GM18498 (cell line): ENCODE data around the gene SPDYE9.
A peak's percentile ranks its signal among the peaks of the same experiment; 100 is the strongest.
"Not testable (repeated sequence)": the region's sequence is repeated elsewhere in the genome, so short reads cannot be mapped to it uniquely, and the experiment has no call there.

ENCODE experiments used
- ATAC-seq: cut with Tn5 transposase; IDR thresholded peaks from one replicate; pipeline ENCODE4 v1.9.1; 2021; ENCODE audit warnings: mild to moderate bottlenecking, moderate library complexity; ENCODE audit not compliant: unreplicated experiment

The SPDYE9 gene

GRCh38 chr7:73085938-73086337 lies at the start of gene SPDYE9:
TSS of gene SPDYE9 (minus strand) at chr7:73086038. CDS start at chr7:73084238, 1,800 bp downstream.
- not testable (repeated sequence) for ATAC-seq

GRCh38 chr7:73134866-73135265 lies 49.0 kb upstream of the SPDYE9 start:
- not testable (repeated sequence) for ATAC-seq

DNA sequence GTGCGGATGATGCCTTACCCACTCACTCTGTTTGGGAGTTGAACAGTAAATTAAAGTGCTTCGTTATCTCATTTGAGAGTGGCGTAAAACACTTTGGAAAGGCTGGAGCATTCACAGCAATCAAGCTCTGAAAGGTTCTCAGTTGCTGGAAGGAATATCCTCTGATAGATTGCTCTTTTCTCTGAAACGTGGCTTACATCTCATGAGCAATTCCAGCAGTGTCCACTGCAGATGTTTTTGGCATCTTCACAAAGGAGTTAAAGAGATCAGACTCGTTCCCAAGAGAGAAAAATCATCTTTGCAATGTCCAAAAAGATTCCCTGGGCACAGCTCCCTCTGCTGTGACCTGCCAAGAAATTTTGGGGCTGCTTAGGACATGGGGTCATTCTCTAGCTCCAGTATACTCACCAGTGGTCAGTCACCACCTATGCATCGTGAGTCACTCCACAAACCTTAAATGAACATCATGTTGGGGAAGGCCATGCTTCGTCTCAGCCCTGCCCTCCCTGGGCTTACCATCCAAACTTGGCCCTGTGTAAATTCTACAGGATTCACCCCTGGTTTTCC lies 46.9 kb upstream of the SPDYE9 start:
- not testable (repeated sequence) for ATAC-seq

DNA sequence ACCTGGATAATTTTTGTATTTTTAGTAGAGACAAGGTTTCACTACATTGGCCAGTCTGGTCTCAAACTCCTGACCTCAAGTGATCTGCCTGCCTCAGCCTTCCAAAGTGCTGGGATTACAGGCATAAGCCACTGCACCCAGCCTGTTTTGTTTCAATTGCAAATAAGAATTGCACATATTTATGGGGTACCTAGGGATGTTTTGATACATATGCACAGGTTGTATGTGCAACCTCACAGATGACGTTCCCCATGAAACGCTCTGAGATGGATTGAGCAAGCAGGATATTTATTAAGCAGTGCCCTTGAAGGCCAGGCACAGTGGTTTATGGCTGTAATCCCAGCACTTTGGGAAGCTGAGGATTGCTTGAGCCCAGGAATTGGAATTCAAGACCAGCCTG lies 44.8 kb upstream of the SPDYE9 start:
- ATAC-seq = not testable (repeated sequence)

GRCh38 chr7:73124126-73124525 lies 38.3 kb upstream of the SPDYE9 start:
- peak; percentile 25 for ATAC-seq

DNA sequence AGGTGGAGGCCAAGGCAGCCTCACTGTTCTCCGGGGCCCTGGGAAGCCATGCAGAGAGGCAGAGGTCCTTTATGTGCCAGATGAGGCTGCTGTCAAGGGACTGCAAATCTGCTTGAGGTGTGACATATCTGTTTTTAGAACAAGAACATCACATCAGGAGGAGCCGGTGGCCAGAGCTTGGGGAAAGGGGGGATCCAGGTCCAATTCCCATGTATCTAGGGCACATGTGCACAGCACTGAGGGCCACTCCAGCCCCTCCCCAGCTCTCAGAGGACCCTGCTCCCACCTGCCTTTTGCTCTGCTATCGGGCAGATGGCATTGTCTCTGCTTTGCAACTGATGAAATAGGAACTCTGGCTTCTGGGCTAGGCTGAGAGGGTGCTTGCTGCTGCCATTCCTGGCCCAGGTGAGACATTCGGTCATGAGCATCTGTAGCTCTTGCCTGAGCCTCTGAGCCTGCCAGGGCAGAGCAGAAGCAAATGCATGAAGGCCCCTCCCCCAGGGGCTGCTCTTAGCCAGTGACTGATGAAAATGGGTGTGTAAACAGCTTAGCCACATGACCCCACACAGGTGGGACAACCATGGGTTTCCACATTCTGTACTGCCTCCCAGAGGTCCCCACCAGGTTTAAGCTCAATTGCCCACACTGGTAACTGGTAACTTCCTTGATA lies 37.1 kb upstream of the SPDYE9 start:
- peak; percentile 24 for ATAC-seq

DNA sequence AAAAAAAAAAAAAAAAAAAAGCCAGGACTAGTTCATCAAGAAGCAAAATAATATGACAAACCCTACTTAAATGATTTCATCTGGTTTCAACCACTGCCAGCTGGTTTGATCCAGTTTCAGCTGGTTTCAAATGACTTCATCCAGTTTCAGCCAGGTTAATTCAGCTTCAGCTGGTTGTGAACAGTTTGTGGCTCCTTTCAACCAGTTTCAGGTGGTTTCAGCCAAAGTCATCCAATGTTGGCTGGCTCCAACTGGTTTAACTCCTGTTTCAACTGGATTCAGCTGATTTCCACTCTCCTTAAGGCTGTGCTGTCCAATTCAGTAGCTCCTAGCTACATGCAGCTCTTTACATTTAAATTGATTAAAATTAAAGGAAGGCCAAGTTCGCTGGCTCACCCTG lies 32.3 kb upstream of the SPDYE9 start:
- not testable (repeated sequence) for ATAC-seq

DNA sequence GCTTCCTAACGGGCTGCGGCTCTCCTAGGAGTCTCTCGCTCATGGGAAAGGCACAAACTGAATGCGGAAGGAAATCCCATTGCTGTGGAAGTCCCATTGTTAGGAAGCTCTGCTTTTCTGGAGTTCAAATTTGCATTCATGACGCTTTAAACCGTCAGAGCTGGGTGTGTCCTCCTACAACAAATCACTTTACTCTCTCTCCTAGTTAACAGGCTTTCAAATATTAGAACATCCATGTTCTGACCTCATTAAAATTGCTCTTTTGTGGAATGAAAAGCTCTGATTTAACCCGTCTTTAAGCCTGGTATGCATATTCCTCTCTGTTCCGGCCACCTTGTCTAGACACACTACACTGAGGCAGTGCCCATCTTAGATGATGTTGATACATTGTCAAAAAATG lies 28.0 kb downstream of the SPDYE9 start, which contains the start of gene SPDYE11:
Gene SPDYE11, minus strand, starts transcription at position 101 of the 400 bp plus-strand sequence. CDS start 1,800 bp downstream, outside the sequence.
- ATAC-seq = not testable (repeated sequence)

- not testable (repeated sequence) for ATAC-seq
Observed at GRCh38 chr7:73029666-73030065, 56.2 kb downstream of the SPDYE9 start, which contains the start of gene SPDYE8. TSS of gene SPDYE8 (minus strand) at chr7:73029766. CDS start at chr7:73027966, 1,800 bp downstream.
